ENCODE results near the gene FZD7.

FZD7 gene

DNA sequence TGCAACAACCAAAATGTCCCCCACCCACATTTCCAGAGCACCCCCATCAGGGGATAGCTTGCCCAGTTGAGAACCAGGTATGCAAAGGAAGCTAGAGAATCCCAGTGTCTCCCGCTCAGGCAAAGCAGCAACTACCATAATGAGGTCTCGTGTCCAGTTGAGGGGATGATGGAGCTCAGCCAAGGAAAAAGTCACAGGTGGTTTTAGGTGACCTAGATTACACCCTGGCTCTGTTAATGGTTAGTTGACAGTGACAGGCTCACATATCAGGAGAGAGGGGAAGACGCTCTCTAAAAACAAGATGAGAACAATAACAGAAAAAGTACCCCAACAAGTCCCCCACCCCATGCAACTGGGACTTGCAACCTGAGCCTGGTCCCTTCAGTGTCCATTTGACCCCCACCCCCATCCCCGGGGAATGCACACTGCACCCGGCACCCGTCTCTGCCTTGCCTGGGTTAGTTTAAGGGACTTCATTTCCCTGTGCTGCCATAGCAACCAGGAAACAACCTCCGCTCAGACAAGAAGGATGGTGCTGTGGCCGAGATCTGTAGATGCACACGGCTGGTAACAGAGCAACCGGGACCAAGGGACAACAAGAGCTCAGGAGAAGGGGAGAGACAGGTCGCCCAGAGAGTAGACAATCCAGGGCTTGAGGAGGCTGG is 39.2 kb downstream of the FZD7 start, which contains the start of gene KIAA2012:
Gene KIAA2012, plus strand, starts transcription at position 519 of the 665 bp plus-strand sequence. CDS start 373 bp downstream, outside the sequence.
- H3K4me3 ChIP-seq (ENCODE audit: low read depth, low read length) = no peak within 1 kb of the TSS
- TF ChIP-seq, protein P1, sequence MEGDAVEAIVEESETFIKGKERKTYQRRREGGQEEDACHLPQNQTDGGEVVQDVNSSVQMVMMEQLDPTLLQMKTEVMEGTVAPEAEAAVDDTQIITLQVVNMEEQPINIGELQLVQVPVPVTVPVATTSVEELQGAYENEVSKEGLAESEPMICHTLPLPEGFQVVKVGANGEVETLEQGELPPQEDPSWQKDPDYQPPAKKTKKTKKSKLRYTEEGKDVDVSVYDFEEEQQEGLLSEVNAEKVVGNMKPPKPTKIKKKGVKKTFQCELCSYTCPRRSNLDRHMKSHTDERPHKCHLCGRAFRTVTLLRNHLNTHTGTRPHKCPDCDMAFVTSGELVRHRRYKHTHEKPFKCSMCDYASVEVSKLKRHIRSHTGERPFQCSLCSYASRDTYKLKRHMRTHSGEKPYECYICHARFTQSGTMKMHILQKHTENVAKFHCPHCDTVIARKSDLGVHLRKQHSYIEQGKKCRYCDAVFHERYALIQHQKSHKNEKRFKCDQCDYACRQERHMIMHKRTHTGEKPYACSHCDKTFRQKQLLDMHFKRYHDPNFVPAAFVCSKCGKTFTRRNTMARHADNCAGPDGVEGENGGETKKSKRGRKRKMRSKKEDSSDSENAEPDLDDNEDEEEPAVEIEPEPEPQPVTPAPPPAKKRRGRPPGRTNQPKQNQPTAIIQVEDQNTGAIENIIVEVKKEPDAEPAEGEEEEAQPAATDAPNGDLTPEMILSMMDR (IDR thresholded peaks at IDR 0.05; ENCODE audit: borderline replicate concordance, insufficient read depth, low read depth, low read length) = no peak

DNA sequence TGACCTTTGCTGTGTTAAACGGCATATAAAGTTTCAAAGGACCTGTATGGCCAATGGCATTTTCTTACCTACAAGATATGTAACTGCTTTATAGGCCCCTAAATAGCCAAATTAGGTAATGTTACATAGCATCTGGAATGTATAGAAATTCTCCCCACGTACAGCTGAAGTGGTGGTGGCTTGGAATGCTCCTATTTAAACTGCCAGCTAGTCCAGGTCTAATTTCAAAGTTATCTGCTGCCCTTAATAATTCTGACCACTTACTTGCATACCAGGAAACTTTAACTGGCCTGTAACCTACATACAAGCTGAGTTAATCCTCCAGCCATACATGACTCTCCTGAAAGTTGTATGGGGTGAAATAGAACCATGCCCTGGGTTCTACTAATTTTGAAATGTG is 40.7 kb downstream of the FZD7 start:
- TF ChIP-seq, protein P1 (IDR thresholded peaks at IDR 0.05; ENCODE audit: borderline replicate concordance, insufficient read depth, low read depth, low read length) = no peak
- H3K4me3 ChIP-seq (ENCODE audit: low read depth, low read length) = no peak overlapping the region

DNA sequence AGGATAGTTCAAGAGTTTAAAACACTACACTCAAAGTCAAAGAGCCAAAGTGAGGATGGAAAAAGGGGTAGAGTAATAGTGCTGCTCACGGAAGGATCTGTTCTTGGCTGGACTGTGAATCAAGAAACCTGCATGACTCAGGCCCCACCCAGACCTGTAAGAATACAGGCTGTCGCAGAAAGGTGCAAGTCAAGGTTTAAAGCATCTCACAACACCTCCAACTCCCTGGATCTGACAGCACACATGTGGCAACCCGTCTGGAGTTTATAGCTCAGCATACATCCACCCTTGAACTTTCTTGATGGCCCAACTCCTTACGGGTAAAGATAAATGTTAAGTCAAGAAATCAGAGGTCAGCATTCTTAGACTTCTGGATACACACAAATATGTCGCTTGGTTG is 45.7 kb downstream of the FZD7 start:
- H3K4me3 ChIP-seq (ENCODE audit: low read depth, low read length) = no peak overlapping the region
- TF ChIP-seq, protein P1 (IDR thresholded peaks at IDR 0.05; ENCODE audit: borderline replicate concordance, insufficient read depth, low read depth, low read length) = no peak

DNA sequence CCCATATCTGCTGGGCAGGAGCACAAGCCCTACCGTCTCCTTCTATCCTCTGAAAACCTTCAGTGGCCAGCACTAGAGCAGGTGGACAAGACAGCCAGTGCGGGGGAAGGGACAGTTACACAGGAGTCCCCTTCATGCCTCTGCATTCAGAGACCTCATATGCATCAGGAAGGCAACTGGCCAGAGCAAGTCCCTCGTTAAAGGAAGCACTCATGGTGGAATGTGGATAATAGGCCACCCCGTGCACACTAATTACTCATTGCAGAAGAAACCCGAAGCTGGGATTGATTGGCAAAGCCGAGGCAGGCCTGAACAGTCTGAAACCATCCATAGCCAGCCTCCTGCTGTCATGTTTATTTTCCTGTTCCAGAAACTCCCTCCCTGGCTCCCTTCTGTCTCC is 50.6 kb downstream of the FZD7 start:
- no peak overlapping the region for H3K4me3 ChIP-seq (ENCODE audit: low read depth, low read length)
- TF ChIP-seq, protein P1 (IDR thresholded peaks at IDR 0.05; ENCODE audit: borderline replicate concordance, insufficient read depth, low read depth, low read length) = no peak

All from GM12875 (cell line).